Endothelial cell of umbilical vein (primary cell): ENCODE measurements around the gene SIVA1.

Experiments used
- POLR2AphosphoS5 ChIP-seq: IDR thresholded peaks from 2 replicates; pipeline ENCODE4 v1.6.1; 2012; ENCODE audit warnings: low read depth, mild to moderate bottlenecking, control low read depth, low read length, moderate library complexity; ENCODE audit not compliant: insufficient read depth
- TF ChIP-seq, protein P1 (sequence below): IDR thresholded peaks from 2 replicates; pipeline ENCODE4 v1.6.1; 2011; ENCODE audit not compliant: insufficient read depth, insufficient read length

DNA sequence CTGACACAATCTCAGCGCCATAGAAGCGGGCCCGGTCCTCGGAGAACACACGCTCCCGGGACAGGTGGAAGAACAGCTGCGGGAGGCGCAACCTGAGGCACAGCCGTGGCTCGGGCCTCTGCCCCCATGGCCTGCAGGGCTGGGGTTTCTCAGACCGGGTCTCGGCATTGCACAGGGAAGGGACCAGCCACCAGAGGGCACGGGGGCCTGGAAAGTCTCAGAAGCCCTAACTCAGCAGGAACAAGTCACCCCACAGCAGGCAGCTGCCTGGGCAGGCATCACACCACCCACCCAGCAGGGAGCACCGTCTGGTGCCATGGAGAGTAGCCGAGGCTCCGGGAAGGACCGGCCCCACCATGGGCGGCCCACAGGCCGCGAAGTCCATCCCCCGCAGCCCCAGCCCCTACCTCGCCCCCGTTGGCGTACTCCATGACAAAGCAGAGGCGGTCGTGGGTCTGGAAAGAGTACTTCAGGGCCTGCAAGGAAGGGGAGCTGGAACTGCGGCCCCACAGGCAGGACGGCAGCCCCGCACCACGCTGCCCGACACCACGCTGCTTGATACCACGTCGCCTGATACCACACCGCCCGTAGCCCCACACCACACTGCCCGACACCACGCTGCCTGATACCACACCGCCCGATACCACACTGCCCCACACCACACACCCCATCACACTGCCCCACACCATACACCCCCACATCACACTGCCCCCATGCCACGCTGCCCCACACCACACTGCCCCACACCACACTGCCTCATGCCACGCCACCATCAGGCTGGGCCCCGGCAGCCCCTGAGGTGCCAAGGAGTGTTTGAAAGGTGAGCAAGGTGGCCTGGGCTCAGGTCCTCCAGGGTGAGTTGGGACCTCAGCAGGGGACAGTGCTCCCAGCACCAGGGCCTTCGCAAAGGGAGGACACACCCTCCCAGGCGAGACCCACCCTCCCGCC, 20.8 kb downstream of the SIVA1 start:
- no peak for TF ChIP-seq POLR2AphosphoS5
- TF ChIP-seq, protein P1, sequence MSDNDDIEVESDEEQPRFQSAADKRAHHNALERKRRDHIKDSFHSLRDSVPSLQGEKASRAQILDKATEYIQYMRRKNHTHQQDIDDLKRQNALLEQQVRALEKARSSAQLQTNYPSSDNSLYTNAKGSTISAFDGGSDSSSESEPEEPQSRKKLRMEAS = no peak
